ENCODE results near the gene EIF4A2.
"Not testable (repeated sequence)": the region's sequence is repeated elsewhere in the genome, so short reads cannot be mapped to it uniquely, and the experiment has no call there.

Gene EIF4A2

GRCh38 chr3:186784820-186785494 lies 1.6 kb downstream of the EIF4A2 start:
- no peak for DNase-seq (ENCODE audit: low read depth in 1 of 2, low spot score in 1 of 2)

GRCh38 chr3:186785495-186786018 lies 2.2 kb downstream of the EIF4A2 start:
- DNase-seq (ENCODE audit: low read depth in 1 of 2, low spot score in 1 of 2): no peak

GRCh38 chr3:186786922-186787321 lies 3.5 kb downstream of the EIF4A2 start:
- DNase-seq (ENCODE audit: low read depth in 1 of 2, low spot score in 1 of 2): no peak

- DNase-seq (ENCODE audit: low read depth in 1 of 2, low spot score in 1 of 2): no peak
Measured at GRCh38 chr3:186787642-186788481, 4.5 kb downstream of the EIF4A2 start.

GRCh38 chr3:186788482-186789370 lies 5.3 kb downstream of the EIF4A2 start:
- no peak for DNase-seq (ENCODE audit: low read depth in 1 of 2, low spot score in 1 of 2)

- DNase-seq (ENCODE audit: low read depth in 1 of 2, low spot score in 1 of 2): no peak
Measured at GRCh38 chr3:186789554-186790260, 6.3 kb downstream of the EIF4A2 start.

- DNase-seq (ENCODE audit: low read depth in 1 of 2, low spot score in 1 of 2): peak in 1 of 2 donors; percentile 12
Measured at GRCh38 chr3:186790261-186790981, 7.0 kb downstream of the EIF4A2 start.

GRCh38 chr3:186798239-186798874 lies 15.0 kb downstream of the EIF4A2 start:
- DNase-seq (ENCODE audit: low read depth in 1 of 2, low spot score in 1 of 2): no peak

GRCh38 chr3:186800285-186800684 lies 16.9 kb downstream of the EIF4A2 start:
- no peak for DNase-seq (ENCODE audit: low read depth in 1 of 2, low spot score in 1 of 2)

GRCh38 chr3:186802701-186803100 lies 19.3 kb downstream of the EIF4A2 start:
- no peak for DNase-seq (ENCODE audit: low read depth in 1 of 2, low spot score in 1 of 2)

- DNase-seq (ENCODE audit: low read depth in 1 of 2, low spot score in 1 of 2): not testable (repeated sequence)
Measured at GRCh38 chr3:186803447-186803846, 20.1 kb downstream of the EIF4A2 start.

- DNase-seq (ENCODE audit: low read depth in 1 of 2, low spot score in 1 of 2): peak; percentile 54 to 80
Measured at GRCh38 chr3:186806089-186807055, 23.0 kb downstream of the EIF4A2 start, which contains the start of gene RFC4. RFC4 (minus strand) TSS chr3:186806482; CDS start chr3:186804713, 1,769 bp downstream.

- no peak for DNase-seq (ENCODE audit: low read depth in 1 of 2, low spot score in 1 of 2)
Measured at GRCh38 chr3:186807231-186807630, 23.9 kb downstream of the EIF4A2 start.

- DNase-seq (ENCODE audit: low read depth in 1 of 2, low spot score in 1 of 2): no peak
Measured at GRCh38 chr3:186810336-186810996, 27.1 kb downstream of the EIF4A2 start.

- DNase-seq (ENCODE audit: low read depth in 1 of 2, low spot score in 1 of 2): not testable (repeated sequence)
Measured at GRCh38 chr3:186811313-186811712, 27.9 kb downstream of the EIF4A2 start.

GRCh38 chr3:186814100-186814499 lies 30.7 kb downstream of the EIF4A2 start:
- DNase-seq (ENCODE audit: low read depth in 1 of 2, low spot score in 1 of 2): no peak

- no peak for DNase-seq (ENCODE audit: low read depth in 1 of 2, low spot score in 1 of 2)
Measured at GRCh38 chr3:186815435-186815834, 32.1 kb downstream of the EIF4A2 start.

- no peak for DNase-seq (ENCODE audit: low read depth in 1 of 2, low spot score in 1 of 2)
Measured at GRCh38 chr3:186818516-186818915, 35.1 kb downstream of the EIF4A2 start.

Data from stimulated activated CD4-positive, alpha-beta T cell treated with anti-CD3 and anti-CD28 coated beads, Interleukin-15, amount 100 ng/mL, for 1 hour (primary cell).